ENCODE data around the gene KDM4B. TPM values are rescaled to one million over a fixed set of nuclear protein-coding genes. Genes with fewer than 3 reads are reported as not detected.
A peak's percentile ranks its signal among the peaks of the same experiment; 100 is the strongest.

KDM4B gene
- total RNA-seq, 1 experiment from 2014 or later = 43.7 TPM

DNA sequence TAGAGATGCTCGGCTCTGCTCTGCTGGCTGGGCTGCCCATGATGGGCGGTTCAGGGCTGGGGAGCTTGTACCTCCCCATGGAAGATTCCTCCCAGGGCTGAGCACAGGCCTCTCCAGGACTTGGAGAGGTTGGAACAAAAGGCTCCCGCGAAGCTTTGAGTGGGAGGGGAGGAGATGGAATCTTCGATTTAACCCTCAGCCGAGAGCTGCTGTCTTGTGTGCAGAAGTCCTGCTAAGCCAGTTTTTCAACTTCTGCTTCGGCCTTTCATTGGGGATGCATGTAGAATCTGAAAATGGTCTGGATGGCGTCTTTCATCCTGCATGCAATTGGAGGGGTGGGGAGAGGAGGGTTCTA is 163.3 kb downstream of the KDM4B start:
- Histone ChIP-seq H4K8ac (replicated peaks; ENCODE audit: insufficient read length, low read depth, low read length) (no peak overlapping the region), H3K27me3 (ENCODE audit: insufficient read depth, low read length) (no peaks in the 10 kb centered on the region), H2BK12ac (ENCODE audit: insufficient read length, low read depth, low read length) (no peak overlapping the region), H3K4ac (ENCODE audit: low read depth, low read length) (no peak overlapping the region), H3K14ac (ENCODE audit: insufficient read depth, low read length) (peak overlapping the region; percentile 43), H3K27ac (ENCODE audit: insufficient read length, low read depth, low read length) (no peak overlapping the region), H3K56ac (ENCODE audit: insufficient read length, low read depth, low read length) (no peak overlapping the region), H3T11ph (ENCODE audit: low read length) (no peak overlapping the region), H4K5ac (ENCODE audit: insufficient read length, low read depth, low read length) (no peak overlapping the region), H3K18ac (ENCODE audit: insufficient read length, low read depth, low read length) (peak overlapping the region; percentile 16), H3K23me2 (ENCODE audit: insufficient read length, low read depth, low read length, poor library complexity, severe bottlenecking) (no peaks in the 10 kb centered on the region), H2BK20ac (ENCODE audit: low read depth, low read length, poor library complexity, severe bottlenecking) (no peak overlapping the region), H4K91ac (ENCODE audit: insufficient read length, low read depth, low read length) (no peak overlapping the region), H3K4me1 (ENCODE audit: insufficient read depth, low read length) (peaks cover 2% of the 10 kb centered on the region; the same call in 1 of the 2 replicates), H2BK5ac (ENCODE audit: insufficient read length, low read length) (no peak overlapping the region), H3K4me2 (ENCODE audit: insufficient read depth, insufficient read length, low read length) (no peak overlapping the region), H2BK15ac (ENCODE audit: low read depth, low read length) (no peak overlapping the region), H3K79me1 (ENCODE audit: insufficient read depth, low read depth, low read length, poor library complexity, severe bottlenecking) (no peaks in the 10 kb centered on the region), H2BK120ac (ENCODE audit: low read depth, low read length, poor library complexity, severe bottlenecking) (no peak overlapping the region), H4K20me1 (ENCODE audit: control insufficient read depth, insufficient read depth, insufficient read length) (no peaks in the 10 kb centered on the region), H3K9me3 (ENCODE audit: control insufficient read depth, low read depth, low read length) (no peaks in the 10 kb centered on the region), H3K79me2 (ENCODE audit: insufficient read depth, low read length) (no peaks in the 10 kb centered on the region), H2AK5ac (ENCODE audit: insufficient read length, low read length) (no peak overlapping the region), H3K23ac (ENCODE audit: insufficient read length, low read depth, low read length) (no peak overlapping the region), H2AFZ (ENCODE audit: low read length) (no peak overlapping the region), H3K9ac (ENCODE audit: extremely low read depth, insufficient read length, low read length) (no peak overlapping the region)
- no CpG with 5 or more reads among the region's 8 CpGs for WGBS (ENCODE audit: extremely low coverage, insufficient read length, low lambda C conversion rate)
- TF ChIP-seq, protein P1, sequence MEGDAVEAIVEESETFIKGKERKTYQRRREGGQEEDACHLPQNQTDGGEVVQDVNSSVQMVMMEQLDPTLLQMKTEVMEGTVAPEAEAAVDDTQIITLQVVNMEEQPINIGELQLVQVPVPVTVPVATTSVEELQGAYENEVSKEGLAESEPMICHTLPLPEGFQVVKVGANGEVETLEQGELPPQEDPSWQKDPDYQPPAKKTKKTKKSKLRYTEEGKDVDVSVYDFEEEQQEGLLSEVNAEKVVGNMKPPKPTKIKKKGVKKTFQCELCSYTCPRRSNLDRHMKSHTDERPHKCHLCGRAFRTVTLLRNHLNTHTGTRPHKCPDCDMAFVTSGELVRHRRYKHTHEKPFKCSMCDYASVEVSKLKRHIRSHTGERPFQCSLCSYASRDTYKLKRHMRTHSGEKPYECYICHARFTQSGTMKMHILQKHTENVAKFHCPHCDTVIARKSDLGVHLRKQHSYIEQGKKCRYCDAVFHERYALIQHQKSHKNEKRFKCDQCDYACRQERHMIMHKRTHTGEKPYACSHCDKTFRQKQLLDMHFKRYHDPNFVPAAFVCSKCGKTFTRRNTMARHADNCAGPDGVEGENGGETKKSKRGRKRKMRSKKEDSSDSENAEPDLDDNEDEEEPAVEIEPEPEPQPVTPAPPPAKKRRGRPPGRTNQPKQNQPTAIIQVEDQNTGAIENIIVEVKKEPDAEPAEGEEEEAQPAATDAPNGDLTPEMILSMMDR (conservative IDR thresholded peaks at IDR 0.05) = no peak
- Mint-ChIP-seq H3K27me3 (ENCODE audit: low read depth) (no peaks in the 10 kb centered on the region; the same call in 1 of the 2 replicates), H3K27ac (peak overlapping the region; percentile 85 to 93 (median 88); a peak in 5 of 7 replicates), H3K9me3 (no peaks in the 10 kb centered on the region), H3K4me1 (peaks cover 28 to 57% of the 10 kb centered on the region in 2 experiments), H3K4me3 (peak overlapping the region in 1 of 2 experiments; percentile 31; a peak in 1 of 5 replicates), H3K36me3 (ENCODE audit: insufficient read depth in 1 of 3, low read depth in 3 of 3) (peaks cover 0 to 28% (median 22%) of the 10 kb centered on the region in 3 experiments; a peak in 5 of 7 replicates)
- no peak for DNase-seq
